GM12878 (cell line): ENCODE measurements around the gene FSTL4. TPM values are rescaled to one million over a fixed set of nuclear protein-coding genes. Genes with fewer than 3 reads are reported as not detected.

ENCODE experiments used
- ATAC-seq: fragments of 200-7000 bp; cut with Tn5 transposase; 3 replicates; pipeline ENCODE4 v1.9.1; 2020; ENCODE audit warnings: mild to moderate bottlenecking, moderate library complexity
- BruUV-seq: library from RNA; stranded (reverse); fragments of 400-500 nt; replicated peaks from 2 replicates; lab custom pipeline; 2021; lab: Mats Ljungman, UMichigan
- CTCF ChIA-PET: fragments of 300-600 bp; sonication (Branson Sonifier 250); formaldehyde crosslinking; extraction: SDS; loops from one replicate; lab custom pipeline; 2021; ENCODE audit warnings: inconsistent platforms; lab: Yijun Ruan, JAX
- POLR2A ChIA-PET: fragments of 350-600 bp; formaldehyde crosslinking; extraction: SDS; loops from one replicate; lab custom pipeline; 2021; ENCODE audit warnings: inconsistent platforms; lab: Charles Lee
- RAD21 ChIA-PET: fragments of 300-600 bp; sonication (Branson Sonifier 250); formaldehyde crosslinking; loops from one replicate; lab custom pipeline; 2023; ENCODE audit warnings: antibody characterized with exemption; ENCODE audit not compliant: unreplicated experiment; lab: Charles Lee
- SMC1A ChIA-PET: fragments of 300-600 bp; sonication (Branson Sonifier 250); formaldehyde crosslinking; loops from one replicate; lab custom pipeline; 2023; ENCODE audit not compliant: unreplicated experiment, uncharacterized antibody; lab: Charles Lee
- DNase-seq: peaks from one replicate; pipeline ENCODE4 v3.0.0-alpha.2; 2011; ENCODE audit warnings: low read depth, low spot score
- FAIRE-seq: peaks from 3 replicates; lab custom pipeline; 2011; peaks lifted over from hg19 to GRCh38; lab: Jason Lieb, UNC
- H2AFZ ChIP-seq: 2 replicates; pipeline ENCODE4 v1.6.0; 2011; ENCODE audit warnings: low read depth, low read length, control low read depth; ENCODE audit not compliant: control insufficient read depth
- H3K27ac ChIP-seq: 2 replicates; pipeline ENCODE4 v1.5.1; 2011; ENCODE audit warnings: control low read depth; ENCODE audit not compliant: control insufficient read depth, insufficient read depth
- H3K27me3 ChIP-seq, 2 experiments: replicated peaks in 1 of 2; 2 replicates each; pipeline versions ENCODE4 v1.6.0 to v1.6.1; 2011; ENCODE audit warnings: low read length in 1 of 2; ENCODE audit not compliant: control insufficient read depth in 2 of 2, insufficient read depth in 2 of 2
- H3K36me3 ChIP-seq, 2 experiments: 2 replicates each; pipeline ENCODE4 v1.5.1; 2011; ENCODE audit warnings: low read length in 1 of 2; ENCODE audit not compliant: control insufficient read depth in 2 of 2, insufficient read depth in 2 of 2
- H3K4me1 ChIP-seq: 2 replicates; pipeline ENCODE4 v1.6.1; 2011; ENCODE audit warnings: mild to moderate bottlenecking, low read length, moderate library complexity, mixed read lengths; ENCODE audit not compliant: control insufficient read depth, insufficient read depth
- H3K4me2 ChIP-seq: 2 replicates; pipeline ENCODE4 v1.6.0; 2011; ENCODE audit warnings: control low read depth; ENCODE audit not compliant: control insufficient read depth, insufficient read depth
- H3K4me3 ChIP-seq: fragments of 200-600 bp; sonication (generic); 2 replicates; pipeline ENCODE4 v1.5.1; 2016
- H3K79me2 ChIP-seq: 2 replicates; pipeline ENCODE4 v1.6.0; 2011; ENCODE audit warnings: low read length; ENCODE audit not compliant: control insufficient read depth, insufficient read depth
- H3K9ac ChIP-seq: 2 replicates; pipeline ENCODE4 v1.8.0; 2011; ENCODE audit warnings: low read length, control low read depth, mixed read lengths; ENCODE audit not compliant: control insufficient read depth, insufficient read depth
- H3K9me3 ChIP-seq: replicated peaks from 3 replicates; pipeline ENCODE4 v1.5.1; 2011; ENCODE audit warnings: mild to moderate bottlenecking, low read length; ENCODE audit not compliant: control insufficient read depth, insufficient read depth
- H4K20me1 ChIP-seq: 2 replicates; pipeline ENCODE4 v1.6.0; 2011; ENCODE audit not compliant: control insufficient read depth, insufficient read depth
- BRCA1 ChIP-seq: IDR thresholded peaks from 2 replicates; pipeline ENCODE4 v1.6.1; 2011; ENCODE audit warnings: low read depth, low read length, improper control_type of control experiment
- CBX5 ChIP-seq: sonication (generic); IDR thresholded peaks from 2 replicates; pipeline ENCODE4 v1.6.1; 2016; ENCODE audit warnings: low read depth, moderate library complexity, mild to moderate bottlenecking, inconsistent platforms
- GABPA ChIP-seq: IDR thresholded peaks from 2 replicates; pipeline ENCODE4 v1.6.1; 2014; ENCODE audit warnings: antibody characterized with exemption, low read depth, mild to moderate bottlenecking, inconsistent platforms
- HDAC2 ChIP-seq: fragments of 200-600 bp; sonication (generic); IDR thresholded peaks from 2 replicates; pipeline ENCODE4 v1.6.1; 2017
- IKZF2 ChIP-seq, 2 experiments: fragments of 450-650 bp; IDR thresholded peaks; 2 replicates each; pipeline ENCODE4 v1.6.1; 2017; ENCODE audit warnings: mild to moderate bottlenecking in 2 of 2, moderate library complexity in 2 of 2
- RAD51 ChIP-seq: fragments of 450-650 bp; IDR thresholded peaks from 2 replicates; pipeline ENCODE4 v1.6.1; 2016; ENCODE audit warnings: moderate library complexity, mild to moderate bottlenecking, inconsistent platforms
- RELA ChIP-seq: fragments of 450-650 bp; IDR thresholded peaks from 2 replicates; pipeline ENCODE4 v1.8.0; 2014; ENCODE audit warnings: borderline replicate concordance; ENCODE audit not compliant: partially characterized antibody
- WGBS: methylation state at CpG from one replicate; pipeline ENCODE4 v1.1.6; 2016; ENCODE audit warnings: low lambda C conversion rate; ENCODE audit not compliant: insufficient replicate concordance, insufficient coverage; ENCODE audit errors: missing lambda C conversion rate; 5-methylcytosine and 5-hydroxymethylcytosine counted together
- in situ Hi-C: fragments of 300-500 bp; cut with MboI; formaldehyde crosslinking; loops from 9 replicates; pipeline ENCODE4 v1.14.3; 2018; ENCODE audit warnings: mixed read lengths
- intact Hi-C: fragments of 100-400 bp; cut with micrococcal nuclease; formaldehyde crosslinking; loops from one replicate; pipeline ENCODE4 v1.14.2; 2022; ENCODE audit not compliant: unreplicated experiment
- polyA plus RNA-seq, 11 experiments: library from polyadenylated mRNA; depleted of rRNA in 4 of 11; unstranded in 6 of 11; stranded (reverse) in 5 of 11; fragments of >200 nt; fragmentation: Nextera tagmentation in 4 of 11; fragmentation: Illumina TruSeq in 1 of 11; extraction: Ambion mirVana in 4 of 11; extraction: Trizol in 1 of 11; gene quantifications; 1 replicate in 1 of 11; 2 replicates in 10 of 11; pipeline versions ENCODE4 v1.2.1 to v1.2.3, GENCODE V29; 2011 to 2016; ENCODE audit warnings: inconsistent platforms in 2 of 11, missing spikeins in 2 of 11, low read depth in 1 of 11
- total RNA-seq, 4 experiments: library from RNA; depleted of rRNA in 3 of 4; stranded (reverse); fragments of >200 nt in 3 of 4; fragmentation: Illumina TruSeq in 1 of 4; extraction: Trizol in 1 of 4; gene quantifications; 2 replicates each; pipeline versions ENCODE4 v1.2.1 to v1.2.3, GENCODE V29; 2013 to 2021
- TF ChIP-seq, protein P1 (sequence below): fragments of 450-650 bp; formaldehyde crosslinking; IDR thresholded peaks from 2 replicates; pipeline ENCODE4 v1.4.0; 2022; ENCODE audit warnings: mild to moderate bottlenecking, moderate library complexity
- TF ChIP-seq, protein P2 (sequence below): fragments of 450-650 bp; formaldehyde crosslinking; IDR thresholded peaks from 2 replicates; pipeline ENCODE4 v1.5.0; 2022; ENCODE audit warnings: mild to moderate bottlenecking, missing genetic modification characterization
- TF ChIP-seq, protein P3 (sequence below): fragments of 450-650 bp; IDR thresholded peaks from 2 replicates; pipeline ENCODE4 v1.6.1; 2016; ENCODE audit warnings: mild to moderate bottlenecking
- TF ChIP-seq, protein P4 (sequence below): IDR thresholded peaks from 2 replicates; pipeline ENCODE4 v1.6.1; 2012; ENCODE audit warnings: low read length, inconsistent platforms
- TF ChIP-seq, protein P5 (sequence below): fragments of 450-650 bp; conservative IDR thresholded peaks from 2 replicates; pipeline ENCODE4 v1.6.1; 2017; ENCODE audit warnings: mild to moderate bottlenecking, moderate library complexity

Gene FSTL4
- total and polyA plus RNA-seq, 10 of the 15 experiments (the other 5 are each of a cell fraction or from before 2014, with no cell fraction given) = 0.01 to 0.79 (median 0.21) TPM; not detected in 6

DNA sequence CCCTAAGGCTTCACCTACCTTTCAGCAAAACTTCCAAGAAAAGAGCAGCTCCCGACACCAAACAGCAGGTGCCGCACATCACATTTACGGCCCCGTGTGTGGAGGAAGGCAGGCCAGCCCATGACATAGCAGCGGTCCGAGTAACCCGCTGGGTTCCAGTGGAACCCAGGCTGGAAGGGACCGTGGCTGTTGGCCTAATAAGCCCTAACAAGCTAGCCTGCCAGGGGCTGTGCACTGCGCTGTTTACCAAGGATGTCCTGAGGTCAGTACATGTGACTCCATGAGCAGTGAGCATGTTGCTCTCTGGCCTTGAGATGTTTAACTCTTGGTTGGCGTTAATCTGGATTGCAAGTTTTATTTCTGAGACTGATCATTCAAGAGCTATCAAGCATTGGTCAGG, 131.5 kb downstream of the FSTL4 start (continued):
- TF ChIP-seq, protein P1, sequence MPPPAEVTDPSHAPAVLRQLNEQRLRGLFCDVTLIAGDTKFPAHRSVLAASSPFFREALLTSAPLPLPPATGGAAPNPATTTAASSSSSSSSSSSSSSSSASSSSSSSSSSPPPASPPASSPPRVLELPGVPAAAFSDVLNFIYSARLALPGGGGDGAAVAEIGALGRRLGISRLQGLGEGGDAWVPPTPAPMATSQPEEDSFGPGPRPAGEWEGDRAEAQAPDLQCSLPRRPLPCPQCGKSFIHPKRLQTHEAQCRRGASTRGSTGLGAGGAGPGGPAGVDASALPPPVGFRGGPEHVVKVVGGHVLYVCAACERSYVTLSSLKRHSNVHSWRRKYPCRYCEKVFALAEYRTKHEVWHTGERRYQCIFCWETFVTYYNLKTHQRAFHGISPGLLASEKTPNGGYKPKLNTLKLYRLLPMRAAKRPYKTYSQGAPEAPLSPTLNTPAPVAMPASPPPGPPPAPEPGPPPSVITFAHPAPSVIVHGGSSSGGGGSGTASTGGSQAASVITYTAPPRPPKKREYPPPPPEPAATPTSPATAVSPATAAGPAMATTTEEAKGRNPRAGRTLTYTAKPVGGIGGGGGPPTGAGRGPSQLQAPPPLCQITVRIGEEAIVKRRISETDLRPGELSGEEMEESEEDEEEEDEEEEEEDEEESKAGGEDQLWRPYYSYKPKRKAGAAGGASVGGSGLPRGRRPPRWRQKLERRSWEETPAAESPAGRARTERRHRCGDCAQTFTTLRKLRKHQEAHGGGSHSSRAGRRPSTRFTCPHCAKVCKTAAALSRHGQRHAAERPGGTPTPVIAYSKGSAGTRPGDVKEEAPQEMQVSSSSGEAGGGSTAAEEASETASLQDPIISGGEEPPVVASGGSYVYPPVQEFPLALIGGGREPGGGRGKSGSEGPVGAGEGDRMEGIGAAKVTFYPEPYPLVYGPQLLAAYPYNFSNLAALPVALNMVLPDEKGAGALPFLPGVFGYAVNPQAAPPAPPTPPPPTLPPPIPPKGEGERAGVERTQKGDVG (CRISPR knock-in tag) = no peak
- TF ChIP-seq RELA (no peak), BRCA1 (no peak)
- TF ChIP-seq, protein P2, sequence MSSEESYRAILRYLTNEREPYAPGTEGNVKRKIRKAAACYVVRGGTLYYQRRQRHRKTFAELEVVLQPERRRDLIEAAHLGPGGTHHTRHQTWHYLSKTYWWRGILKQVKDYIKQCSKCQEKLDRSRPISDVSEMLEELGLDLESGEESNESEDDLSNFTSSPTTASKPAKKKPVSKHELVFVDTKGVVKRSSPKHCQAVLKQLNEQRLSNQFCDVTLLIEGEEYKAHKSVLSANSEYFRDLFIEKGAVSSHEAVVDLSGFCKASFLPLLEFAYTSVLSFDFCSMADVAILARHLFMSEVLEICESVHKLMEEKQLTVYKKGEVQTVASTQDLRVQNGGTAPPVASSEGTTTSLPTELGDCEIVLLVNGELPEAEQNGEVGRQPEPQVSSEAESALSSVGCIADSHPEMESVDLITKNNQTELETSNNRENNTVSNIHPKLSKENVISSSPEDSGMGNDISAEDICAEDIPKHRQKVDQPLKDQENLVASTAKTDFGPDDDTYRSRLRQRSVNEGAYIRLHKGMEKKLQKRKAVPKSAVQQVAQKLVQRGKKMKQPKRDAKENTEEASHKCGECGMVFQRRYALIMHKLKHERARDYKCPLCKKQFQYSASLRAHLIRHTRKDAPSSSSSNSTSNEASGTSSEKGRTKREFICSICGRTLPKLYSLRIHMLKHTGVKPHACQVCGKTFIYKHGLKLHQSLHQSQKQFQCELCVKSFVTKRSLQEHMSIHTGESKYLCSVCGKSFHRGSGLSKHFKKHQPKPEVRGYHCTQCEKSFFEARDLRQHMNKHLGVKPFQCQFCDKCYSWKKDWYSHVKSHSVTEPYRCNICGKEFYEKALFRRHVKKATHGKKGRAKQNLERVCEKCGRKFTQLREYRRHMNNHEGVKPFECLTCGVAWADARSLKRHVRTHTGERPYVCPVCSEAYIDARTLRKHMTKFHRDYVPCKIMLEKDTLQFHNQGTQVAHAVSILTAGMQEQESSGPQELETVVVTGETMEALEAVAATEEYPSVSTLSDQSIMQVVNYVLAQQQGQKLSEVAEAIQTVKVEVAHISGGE (CRISPR knock-in tag) = no peak

DNA sequence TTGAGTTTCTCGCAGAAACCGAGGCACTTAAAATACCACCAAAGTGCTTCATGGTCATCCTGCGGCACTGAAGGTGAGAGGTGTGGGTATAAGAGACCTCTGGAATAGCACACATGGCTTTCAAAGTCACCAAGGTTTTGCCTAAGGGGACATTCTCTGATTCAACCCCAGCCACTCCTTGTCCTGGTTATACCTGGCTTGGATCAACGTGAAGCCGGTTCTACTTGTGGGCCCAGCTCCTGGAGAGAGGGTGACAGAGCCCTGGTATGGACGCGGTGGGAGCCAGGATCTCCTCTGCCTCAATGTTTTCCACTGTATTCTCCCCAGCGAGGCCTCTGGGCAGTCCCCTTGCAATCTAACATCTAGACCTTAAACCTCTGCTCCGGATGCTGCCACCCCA, 132.0 kb downstream of the FSTL4 start:
- Histone ChIP-seq H3K9me3 (no peaks in the 10 kb centered on the region), H3K4me3 (no peak overlapping the region), H3K79me2 (no peaks in the 10 kb centered on the region), H3K27ac (no peak overlapping the region), H3K9ac (no peak overlapping the region), H3K36me3 (no peaks in the 10 kb centered on the region), H2AFZ (no peak overlapping the region), H3K4me2 (no peak overlapping the region), H4K20me1 (no peaks in the 10 kb centered on the region), H3K4me1 (no peaks in the 10 kb centered on the region), H3K27me3 (peaks cover 2 to 3% of the 10 kb centered on the region in 2 experiments; a peak in 3 of 4 replicates)
- intact Hi-C loops (loop anchor here (10.0 kb wide), 1 partner anchor 384 kb away; no protein-coding TSS in a partner anchor), in situ Hi-C loops (no loop called here)
- POLR2A ChIA-PET = no interaction called here
- DNase-seq = no peak
- CTCF ChIA-PET = no interaction called here
- no peak for FAIRE-seq
- no peak for ATAC-seq
- WGBS = 51% methylated on average over 9 of the region's 9 CpGs
- SMC1A ChIA-PET = no interaction called here
- BruUV-seq = no TSS peak
- RAD21 ChIA-PET = no interaction called here
- TF ChIP-seq HDAC2 (no peak), RAD51 (no peak), GABPA (no peak), IKZF2 (IDR thresholded peaks at IDR 0.05) (no peak), CBX5 (no peak)
- TF ChIP-seq, protein P3, sequence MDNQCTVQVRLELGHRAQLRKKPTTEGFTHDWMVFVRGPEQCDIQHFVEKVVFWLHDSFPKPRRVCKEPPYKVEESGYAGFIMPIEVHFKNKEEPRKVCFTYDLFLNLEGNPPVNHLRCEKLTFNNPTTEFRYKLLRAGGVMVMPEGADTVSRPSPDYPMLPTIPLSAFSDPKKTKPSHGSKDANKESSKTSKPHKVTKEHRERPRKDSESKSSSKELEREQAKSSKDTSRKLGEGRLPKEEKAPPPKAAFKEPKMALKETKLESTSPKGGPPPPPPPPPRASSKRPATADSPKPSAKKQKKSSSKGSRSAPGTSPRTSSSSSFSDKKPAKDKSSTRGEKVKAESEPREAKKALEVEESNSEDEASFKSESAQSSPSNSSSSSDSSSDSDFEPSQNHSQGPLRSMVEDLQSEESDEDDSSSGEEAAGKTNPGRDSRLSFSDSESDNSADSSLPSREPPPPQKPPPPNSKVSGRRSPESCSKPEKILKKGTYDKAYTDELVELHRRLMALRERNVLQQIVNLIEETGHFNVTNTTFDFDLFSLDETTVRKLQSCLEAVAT = no peak
- TF ChIP-seq, protein P4, sequence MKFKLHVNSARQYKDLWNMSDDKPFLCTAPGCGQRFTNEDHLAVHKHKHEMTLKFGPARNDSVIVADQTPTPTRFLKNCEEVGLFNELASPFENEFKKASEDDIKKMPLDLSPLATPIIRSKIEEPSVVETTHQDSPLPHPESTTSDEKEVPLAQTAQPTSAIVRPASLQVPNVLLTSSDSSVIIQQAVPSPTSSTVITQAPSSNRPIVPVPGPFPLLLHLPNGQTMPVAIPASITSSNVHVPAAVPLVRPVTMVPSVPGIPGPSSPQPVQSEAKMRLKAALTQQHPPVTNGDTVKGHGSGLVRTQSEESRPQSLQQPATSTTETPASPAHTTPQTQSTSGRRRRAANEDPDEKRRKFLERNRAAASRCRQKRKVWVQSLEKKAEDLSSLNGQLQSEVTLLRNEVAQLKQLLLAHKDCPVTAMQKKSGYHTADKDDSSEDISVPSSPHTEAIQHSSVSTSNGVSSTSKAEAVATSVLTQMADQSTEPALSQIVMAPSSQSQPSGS = no peak
- TF ChIP-seq, protein P5, sequence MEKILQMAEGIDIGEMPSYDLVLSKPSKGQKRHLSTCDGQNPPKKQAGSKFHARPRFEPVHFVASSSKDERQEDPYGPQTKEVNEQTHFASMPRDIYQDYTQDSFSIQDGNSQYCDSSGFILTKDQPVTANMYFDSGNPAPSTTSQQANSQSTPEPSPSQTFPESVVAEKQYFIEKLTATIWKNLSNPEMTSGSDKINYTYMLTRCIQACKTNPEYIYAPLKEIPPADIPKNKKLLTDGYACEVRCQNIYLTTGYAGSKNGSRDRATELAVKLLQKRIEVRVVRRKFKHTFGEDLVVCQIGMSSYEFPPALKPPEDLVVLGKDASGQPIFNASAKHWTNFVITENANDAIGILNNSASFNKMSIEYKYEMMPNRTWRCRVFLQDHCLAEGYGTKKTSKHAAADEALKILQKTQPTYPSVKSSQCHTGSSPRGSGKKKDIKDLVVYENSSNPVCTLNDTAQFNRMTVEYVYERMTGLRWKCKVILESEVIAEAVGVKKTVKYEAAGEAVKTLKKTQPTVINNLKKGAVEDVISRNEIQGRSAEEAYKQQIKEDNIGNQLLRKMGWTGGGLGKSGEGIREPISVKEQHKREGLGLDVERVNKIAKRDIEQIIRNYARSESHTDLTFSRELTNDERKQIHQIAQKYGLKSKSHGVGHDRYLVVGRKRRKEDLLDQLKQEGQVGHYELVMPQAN = no peak
